GM23338 (cell line): ENCODE measurements around the gene ZSCAN2.

Experiments
- EZH2 ChIP-seq: fragments of 200-600 bp; sonication (generic); IDR thresholded peaks from one replicate; pipeline ENCODE4 v1.8.0; 2017; ENCODE audit warnings: antibody characterized with exemption, mild to moderate bottlenecking, low read depth; ENCODE audit not compliant: unreplicated experiment
- TF ChIP-seq, protein P1 (sequence below), 2 experiments: fragments of 200-600 bp in 1 of 2; sonication (generic) in 1 of 2; conservative IDR thresholded peaks; 2 replicates each; pipeline versions ENCODE4 v1.5.1 to v1.6.1; 2016 to 2017; ENCODE audit warnings: antibody characterized with exemption in 2 of 2, low read depth in 2 of 2, mild to moderate bottlenecking in 2 of 2, moderate library complexity in 1 of 2

DNA sequence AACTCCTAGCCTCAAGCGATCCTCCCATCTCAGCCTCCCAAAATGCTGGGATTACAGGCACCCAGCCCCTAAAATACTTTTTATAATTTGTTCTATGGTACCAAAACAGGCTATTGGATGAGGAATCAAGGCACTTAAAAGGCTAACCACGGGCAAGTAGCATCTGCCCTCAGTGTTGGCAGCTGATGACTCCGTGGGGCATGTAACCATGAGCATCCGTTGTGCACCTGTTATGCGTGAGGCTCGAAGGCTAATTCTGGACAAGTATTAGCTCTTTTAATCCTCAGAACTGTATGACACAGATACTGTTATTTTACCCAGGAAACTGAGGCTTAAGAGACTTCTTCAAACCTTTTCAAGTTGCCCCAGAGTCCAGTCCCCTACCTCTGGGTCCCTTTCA, 43.0 kb downstream of the ZSCAN2 start:
- TF ChIP-seq, protein P1, sequence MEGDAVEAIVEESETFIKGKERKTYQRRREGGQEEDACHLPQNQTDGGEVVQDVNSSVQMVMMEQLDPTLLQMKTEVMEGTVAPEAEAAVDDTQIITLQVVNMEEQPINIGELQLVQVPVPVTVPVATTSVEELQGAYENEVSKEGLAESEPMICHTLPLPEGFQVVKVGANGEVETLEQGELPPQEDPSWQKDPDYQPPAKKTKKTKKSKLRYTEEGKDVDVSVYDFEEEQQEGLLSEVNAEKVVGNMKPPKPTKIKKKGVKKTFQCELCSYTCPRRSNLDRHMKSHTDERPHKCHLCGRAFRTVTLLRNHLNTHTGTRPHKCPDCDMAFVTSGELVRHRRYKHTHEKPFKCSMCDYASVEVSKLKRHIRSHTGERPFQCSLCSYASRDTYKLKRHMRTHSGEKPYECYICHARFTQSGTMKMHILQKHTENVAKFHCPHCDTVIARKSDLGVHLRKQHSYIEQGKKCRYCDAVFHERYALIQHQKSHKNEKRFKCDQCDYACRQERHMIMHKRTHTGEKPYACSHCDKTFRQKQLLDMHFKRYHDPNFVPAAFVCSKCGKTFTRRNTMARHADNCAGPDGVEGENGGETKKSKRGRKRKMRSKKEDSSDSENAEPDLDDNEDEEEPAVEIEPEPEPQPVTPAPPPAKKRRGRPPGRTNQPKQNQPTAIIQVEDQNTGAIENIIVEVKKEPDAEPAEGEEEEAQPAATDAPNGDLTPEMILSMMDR (conservative IDR thresholded peaks at IDR 0.05; ENCODE audit: low read depth in 2 of 2): no peak
- no peak for TF ChIP-seq EZH2
